SU-DHL-6 (cell line): ENCODE data around the gene JAKMIP1.

Source experiments
- H2AFZ ChIP-seq: fragments of 200-600 bp; sonication (generic); 2 replicates; pipeline ENCODE4 v1.6.1; 2014; ENCODE audit warnings: low read depth, mild to moderate bottlenecking, moderate library complexity, mixed read lengths, antibody characterized with exemption, low read length; ENCODE audit not compliant: severe bottlenecking
- H3F3A ChIP-seq: fragments of 200-600 bp; shearing (Covaris generic); 2 replicates; pipeline ENCODE4 v1.6.0; 2016; ENCODE audit warnings: antibody characterized with exemption, mild to moderate bottlenecking; ENCODE audit not compliant: insufficient read depth
- H3K27ac ChIP-seq: fragments of 200-600 bp; sonication (generic); 2 replicates; pipeline ENCODE4 v1.5.1; 2016; ENCODE audit warnings: low read depth, mild to moderate bottlenecking, low read length, moderate library complexity, mixed read lengths
- H3K27me3 ChIP-seq: fragments of 200-600 bp; sonication (generic), shearing (Covaris generic); 2 replicates; pipeline ENCODE4 v1.6.0; 2014; ENCODE audit warnings: mild to moderate bottlenecking, low read length
- H3K36me3 ChIP-seq: fragments of 200-600 bp; sonication (generic); 2 replicates; pipeline ENCODE4 v1.6.1; 2014; ENCODE audit warnings: mild to moderate bottlenecking, low read length, mixed read lengths
- H3K4me2 ChIP-seq: fragments of 300-600, 200-600 bp; shearing (Covaris generic), sonication (generic); 2 replicates; pipeline ENCODE4 v1.6.0; 2014; ENCODE audit warnings: low read length, low read depth, mild to moderate bottlenecking; ENCODE audit not compliant: poor library complexity, severe bottlenecking
- H3K4me3 ChIP-seq: fragments of 200-600 bp; sonication (generic); 2 replicates; pipeline ENCODE4 v1.5.1; 2014; ENCODE audit warnings: antibody characterized with exemption, low read length, mild to moderate bottlenecking, mixed read lengths; ENCODE audit not compliant: insufficient read depth, poor library complexity, severe bottlenecking
- H3K79me2 ChIP-seq: fragments of 200-600 bp; sonication (generic); 2 replicates; pipeline ENCODE4 v1.6.1; 2014; ENCODE audit warnings: mild to moderate bottlenecking, low read length, moderate library complexity; ENCODE audit not compliant: insufficient read depth
- H3K9ac ChIP-seq: fragments of 200-600 bp; sonication (generic); 2 replicates; pipeline ENCODE4 v1.7.0; 2014; ENCODE audit warnings: mild to moderate bottlenecking, low read length
- H3K9me2 ChIP-seq: fragments of 200-600 bp; sonication (generic); replicated peaks from 2 replicates; pipeline ENCODE4 v1.6.1; 2014; ENCODE audit warnings: low read length; ENCODE audit not compliant: insufficient read depth
- H3K9me3 ChIP-seq: fragments of 200-600 bp; sonication (generic); 2 replicates; pipeline ENCODE4 v1.6.1; 2014; ENCODE audit warnings: low read length, mixed read lengths; ENCODE audit not compliant: insufficient read depth
- H4K20me1 ChIP-seq: fragments of 200-600 bp; sonication (generic); 2 replicates; pipeline ENCODE4 v1.6.1; 2014; ENCODE audit warnings: low read depth, mild to moderate bottlenecking, antibody characterized with exemption, low read length, moderate library complexity, mixed read lengths
- CTCF ChIP-seq: fragments of 200-600 bp; sonication (generic); IDR thresholded peaks from one replicate; pipeline ENCODE4 v1.5.1; 2017; ENCODE audit warnings: antibody characterized with exemption, mild to moderate bottlenecking, low read length, moderate library complexity; ENCODE audit not compliant: insufficient read depth, poor library complexity, severe bottlenecking
- EZH2phosphoT487 ChIP-seq: fragments of 200-600 bp; sonication (generic), shearing (Covaris generic); conservative IDR thresholded peaks from 2 replicates; pipeline ENCODE4 v1.6.1; 2018; ENCODE audit warnings: mild to moderate bottlenecking, antibody characterized with exemption, low read length, moderate library complexity, mixed read lengths

Gene JAKMIP1

GRCh38 chr4:6128221-6128850 is 72.0 kb downstream of the JAKMIP1 start:
- Histone ChIP-seq H3K9me3 (0 out of 2 replicates have a peak, but pooled peaks cover 3% of the 10 kb centered on the region), H3K4me2 (no peak overlapping the region), H4K20me1 (no peaks in the 10 kb centered on the region), H3K27me3 (no peaks in the 10 kb centered on the region), H3K4me3 (no peak overlapping the region), H3K79me2 (no peaks in the 10 kb centered on the region), H3K27ac (no peak overlapping the region), H3K36me3 (no peaks in the 10 kb centered on the region), H3K9ac (no peak overlapping the region), H3K9me2 (no peaks in the 10 kb centered on the region), H3F3A (no peaks in the 10 kb centered on the region), H2AFZ (no peak overlapping the region)
- TF ChIP-seq CTCF (no peak), EZH2phosphoT487 (no peak)

DNA sequence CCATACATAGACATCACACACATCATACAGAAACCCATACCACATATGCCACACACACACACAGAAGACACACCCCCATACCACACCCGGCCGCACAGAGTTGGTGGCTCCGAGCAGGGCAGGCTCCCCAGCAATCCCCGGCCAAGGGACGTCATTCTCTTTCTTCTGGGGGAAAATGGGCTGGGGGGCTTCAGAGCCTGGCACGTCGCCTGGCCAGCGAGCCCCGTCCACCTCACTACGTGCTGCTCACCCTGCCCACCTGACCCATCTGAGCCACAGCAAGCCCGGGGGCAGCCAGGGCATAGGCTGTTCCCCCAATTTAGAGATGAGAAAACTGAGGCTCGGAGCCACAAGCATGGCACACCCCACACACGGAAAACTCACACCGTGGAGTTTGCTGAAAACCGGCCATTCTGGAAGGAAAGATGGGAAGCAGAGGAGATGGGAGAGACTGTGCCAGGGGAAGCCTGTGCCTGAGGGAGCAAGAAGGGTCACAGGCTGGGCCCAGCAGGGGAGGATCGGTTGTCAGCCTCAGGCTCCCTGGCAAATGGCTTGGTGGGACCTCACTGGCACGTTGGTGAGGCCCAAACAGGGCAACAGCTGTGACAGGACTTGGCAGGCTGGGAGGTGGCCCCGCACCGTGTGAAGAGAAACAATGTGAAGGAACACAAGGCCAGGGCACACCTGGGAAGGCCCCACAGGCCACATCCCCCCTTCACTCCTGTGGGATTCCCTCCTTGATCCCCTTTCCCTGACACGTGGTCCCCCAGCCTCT is 73.2 kb downstream of the JAKMIP1 start:
- Histone ChIP-seq H3K9me3 (0 out of 2 replicates have a peak, but pooled peaks cover 3% of the 10 kb centered on the region), H4K20me1 (no peaks in the 10 kb centered on the region), H3K79me2 (no peaks in the 10 kb centered on the region), H3K9me2 (no peaks in the 10 kb centered on the region), H3K27ac (no peak overlapping the region), H3F3A (no peaks in the 10 kb centered on the region), H3K27me3 (no peaks in the 10 kb centered on the region), H2AFZ (no peak overlapping the region), H3K9ac (no peak overlapping the region), H3K4me2 (no peak overlapping the region), H3K4me3 (no peak overlapping the region), H3K36me3 (no peaks in the 10 kb centered on the region)
- TF ChIP-seq EZH2phosphoT487 (no peak), CTCF (no peak)

GRCh38 chr4:6125103-6125651 is 75.2 kb downstream of the JAKMIP1 start:
- Histone ChIP-seq H3K36me3 (no peaks in the 10 kb centered on the region), H4K20me1 (no peaks in the 10 kb centered on the region), H3K79me2 (no peaks in the 10 kb centered on the region), H3F3A (no peaks in the 10 kb centered on the region), H3K27ac (no peak overlapping the region), H3K9ac (no peak overlapping the region), H3K4me2 (no peak overlapping the region), H3K4me3 (no peak overlapping the region), H3K9me3 (0 out of 2 replicates have a peak, but pooled peaks cover 3% of the 10 kb centered on the region), H3K9me2 (no peaks in the 10 kb centered on the region), H2AFZ (no peak overlapping the region), H3K27me3 (no peaks in the 10 kb centered on the region)
- TF ChIP-seq EZH2phosphoT487 (no peak), CTCF (no peak)
